HepG2 (cell line): ENCODE data around the gene TTLL1. TPM values are rescaled to one million over a fixed set of nuclear protein-coding genes. Genes with fewer than 3 reads are reported as not detected.

Source experiments
- HNF4A ChIP-seq: sonication (generic); formaldehyde crosslinking; IDR thresholded peaks from 2 replicates; pipeline ENCODE4 v1.4.0; 2020; ENCODE audit warnings: missing genetic modification reagents
- MAX ChIP-seq: IDR thresholded peaks from 2 replicates; pipeline ENCODE4 v1.6.1; 2012; ENCODE audit warnings: inconsistent platforms
- MEIS2 ChIP-seq: sonication (generic); formaldehyde crosslinking; IDR thresholded peaks from 2 replicates; pipeline ENCODE4 v1.9.0; 2021; ENCODE audit warnings: mild to moderate bottlenecking, missing genetic modification reagents
- NCOA2 ChIP-seq: sonication (generic); formaldehyde crosslinking; IDR thresholded peaks from 2 replicates; pipeline ENCODE4 v1.8.0; 2022; ENCODE audit warnings: inconsistent platforms
- SIN3B ChIP-seq: fragments of 150-350 bp; IDR thresholded peaks from 2 replicates; pipeline ENCODE4 v1.6.1; 2014; ENCODE audit warnings: low read length
- TMF1 ChIP-seq: sonication (generic); formaldehyde crosslinking; IDR thresholded peaks from 2 replicates; pipeline ENCODE4 v1.8.1; 2022; ENCODE audit warnings: low read depth, missing genetic modification reagents
- YEATS4 ChIP-seq: sonication (generic); formaldehyde crosslinking; IDR thresholded peaks from 2 replicates; pipeline ENCODE4 v1.4.0; 2020; ENCODE audit warnings: missing genetic modification reagents, borderline replicate concordance
- ZBTB26 ChIP-seq: IDR thresholded peaks from 2 replicates; pipeline ENCODE4 v1.6.1; 2016; ENCODE audit warnings: missing compliant biosample characterization, missing genetic modification reagents, borderline replicate concordance
- ZFP82 ChIP-seq: sonication (generic); formaldehyde crosslinking; IDR thresholded peaks from 2 replicates; pipeline ENCODE4 v1.5.1; 2020; ENCODE audit warnings: mild to moderate bottlenecking, missing genetic modification reagents, borderline replicate concordance
- ZFP91 ChIP-seq: sonication (generic); formaldehyde crosslinking; IDR thresholded peaks from 2 replicates; pipeline ENCODE4 v1.9.0; 2022; ENCODE audit warnings: missing genetic modification reagents, mild to moderate bottlenecking, borderline replicate concordance
- ZKSCAN5 ChIP-seq: sonication (generic); formaldehyde crosslinking; IDR thresholded peaks from 2 replicates; pipeline ENCODE4 v1.5.1; 2020; ENCODE audit warnings: mild to moderate bottlenecking, missing genetic modification reagents
- ZNF407 ChIP-seq: sonication (generic); formaldehyde crosslinking; IDR thresholded peaks from one replicate; pipeline ENCODE4 v1.5.1; 2020; ENCODE audit warnings: mild to moderate bottlenecking, missing genetic modification reagents; ENCODE audit errors: not compliant biosample characterization
- ZNF460 ChIP-seq: sonication (generic); formaldehyde crosslinking; IDR thresholded peaks from 2 replicates; pipeline ENCODE4 v1.5.1; 2020; ENCODE audit warnings: missing genetic modification reagents, mild to moderate bottlenecking, borderline replicate concordance
- ZNF547 ChIP-seq: sonication (generic); formaldehyde crosslinking; IDR thresholded peaks from 2 replicates; pipeline ENCODE4 v1.5.1; 2020; ENCODE audit warnings: mild to moderate bottlenecking, missing genetic modification reagents
- ZNF605 ChIP-seq: sonication (generic); formaldehyde crosslinking; IDR thresholded peaks from 2 replicates; pipeline ENCODE4 v1.8.0; 2022; ENCODE audit warnings: mild to moderate bottlenecking, missing genetic modification reagents
- ZNF790 ChIP-seq: sonication (generic); formaldehyde crosslinking; IDR thresholded peaks from 2 replicates; pipeline ENCODE4 v1.8.0; 2022; ENCODE audit warnings: missing genetic modification reagents, mild to moderate bottlenecking, borderline replicate concordance
- ZNF878 ChIP-seq: sonication (generic); formaldehyde crosslinking; IDR thresholded peaks from 2 replicates; pipeline ENCODE4 v1.8.1; 2023; ENCODE audit warnings: mild to moderate bottlenecking, missing genetic modification reagents, moderate library complexity
- polyA plus RNA-seq, 8 experiments: library from polyadenylated mRNA; depleted of rRNA in 3 of 8; stranded (reverse) in 7 of 8; unstranded in 1 of 8; fragments of >200 nt; fragmentation: Illumina TruSeq in 4 of 8; extraction: Trizol in 4 of 8; gene quantifications; 2 replicates each; pipeline versions ENCODE4 v1.2.1 to v1.2.3, GENCODE V29; 2011 to 2016; ENCODE audit warnings: low read depth in 4 of 8, missing spikeins in 1 of 8, mixed read lengths in 1 of 8; ENCODE audit not compliant: insufficient read depth in 1 of 8
- total RNA-seq, 5 experiments: library from RNA; depleted of rRNA; stranded (reverse); fragments of >200 nt; fragmentation: Illumina TruSeq; extraction: Trizol; gene quantifications; 2 replicates each; pipeline ENCODE4 v1.2.3, GENCODE V29; 2016; ENCODE audit warnings: low read depth in 1 of 5

The TTLL1 gene
- total and polyA plus RNA-seq, 2 of the 13 experiments (the other 11 are each of a cell fraction or from before 2014, with no cell fraction given): 1.6 to 5.3 TPM

- TF ChIP-seq ZNF407 (CRISPR knock-in tag) (no peak), TMF1 (CRISPR knock-in tag) (no peak), ZKSCAN5 (CRISPR knock-in tag) (no peak), ZNF790 (CRISPR knock-in tag) (no peak), ZFP91 (CRISPR knock-in tag) (peak; percentile 61; the same call in 1 of the 2 replicates), YEATS4 (CRISPR knock-in tag) (no peak), ZFP82 (CRISPR knock-in tag) (0 out of 2 replicates have a peak, but pooled peaks have one; percentile 48), HNF4A (CRISPR knock-in tag) (no peak), MAX (peak; percentile 61; the same call in 1 of the 2 replicates), MEIS2 (CRISPR knock-in tag) (no peak), ZNF547 (CRISPR knock-in tag) (no peak), ZNF605 (CRISPR knock-in tag) (no peak), ZNF460 (CRISPR knock-in tag) (no peak), NCOA2 (CRISPR knock-in tag) (no peak), SIN3B (no peak), ZNF878 (no peak), ZBTB26 (CRISPR knock-in tag) (no peak)
Measured at GRCh38 chr22:43110927-43111623, 21.9 kb upstream of the TTLL1 start (continued).
